Gastrocnemius medialis (tissue), 4 donors: ENCODE results near the gene CCSER1.

Source experiments
- CTCF ChIP-seq, 5 experiments: fragments of 450-650 bp in 3 of 5; fragments of 200-600 bp in 2 of 5; sonication (generic) in 2 of 5; IDR thresholded peaks in 4 of 5; conservative IDR thresholded peaks in 1 of 5; 1 replicate in 4 of 5; 2 replicates in 1 of 5; pipeline ENCODE4 v1.5.1; 2016 to 2019; ENCODE audit warnings: antibody characterized with exemption in 5 of 5, mild to moderate bottlenecking in 3 of 5, moderate library complexity in 3 of 5
- POLR2A ChIP-seq, 2 donors: fragments of 450-650 bp; IDR thresholded peaks; one replicate each; pipeline ENCODE4 v1.6.1; 2017; ENCODE audit warnings: antibody characterized with exemption in 2 of 2, mild to moderate bottlenecking in 2 of 2, moderate library complexity in 2 of 2

GRCh38 chr4:90837241-90837640, 710.0 kb downstream of the CCSER1 start:
- no peak for TF ChIP-seq CTCF (IDR thresholded peaks at IDR 0.05 in 4 of 5, conservative IDR thresholded peaks at IDR 0.05 in 1 of 5)
- no peak for TF ChIP-seq POLR2A (IDR thresholded peaks at IDR 0.05)
